Glutamatergic neuron (in vitro differentiated cells): Measurements from ENCODE around the gene GPNMB. TPM values are rescaled to one million over a fixed set of nuclear protein-coding genes. Genes with fewer than 3 reads are reported as not detected.

ENCODE experiments used
- DNase-seq: peaks from one replicate; pipeline ENCODE4 v3.0.0; 2022
- H3K27ac Mint-ChIP-seq: one replicate; pipeline ENCODE4 v1.8.0; 2020; ENCODE audit warnings: mild to moderate bottlenecking, mixed read lengths, inconsistent platforms; ENCODE audit not compliant: unreplicated experiment
- H3K27me3 Mint-ChIP-seq: one replicate; pipeline ENCODE4 v1.8.0; 2020; ENCODE audit warnings: mild to moderate bottlenecking, moderate library complexity, mixed read lengths, inconsistent platforms; ENCODE audit not compliant: unreplicated experiment
- H3K36me3 Mint-ChIP-seq: one replicate; pipeline ENCODE4 v1.8.0; 2020; ENCODE audit warnings: mild to moderate bottlenecking, mixed read lengths, inconsistent platforms; ENCODE audit not compliant: unreplicated experiment
- H3K4me1 Mint-ChIP-seq: one replicate; pipeline ENCODE4 v1.8.0; 2020; ENCODE audit warnings: mild to moderate bottlenecking, low read depth, mixed read lengths, inconsistent platforms; ENCODE audit not compliant: unreplicated experiment
- H3K4me3 Mint-ChIP-seq: one replicate; pipeline ENCODE4 v1.8.0; 2020; ENCODE audit warnings: mild to moderate bottlenecking, mixed read lengths, inconsistent platforms; ENCODE audit not compliant: unreplicated experiment
- H3K9me3 Mint-ChIP-seq: one replicate; pipeline ENCODE4 v1.8.0; 2020; ENCODE audit warnings: mild to moderate bottlenecking, moderate library complexity, mixed read lengths, inconsistent platforms; ENCODE audit not compliant: unreplicated experiment
- CTCF ChIP-seq: fragments of 200-600 bp; sonication (generic); IDR thresholded peaks from one replicate; pipeline ENCODE4 v1.5.0; 2021; ENCODE audit not compliant: partially characterized antibody, unreplicated experiment
- total RNA-seq: library from RNA; stranded (reverse); fragmentation: NEBNext Ultra II Directional; extraction: Animal tissue kit (Norgen Biotek cat#: 25700); gene quantifications from one replicate; pipeline ENCODE4 v1.2.1, GENCODE V29; 2021; ENCODE audit not compliant: unreplicated experiment

The GPNMB gene
- total RNA-seq, 1 donor from 2014 or later, result not detected

DNA sequence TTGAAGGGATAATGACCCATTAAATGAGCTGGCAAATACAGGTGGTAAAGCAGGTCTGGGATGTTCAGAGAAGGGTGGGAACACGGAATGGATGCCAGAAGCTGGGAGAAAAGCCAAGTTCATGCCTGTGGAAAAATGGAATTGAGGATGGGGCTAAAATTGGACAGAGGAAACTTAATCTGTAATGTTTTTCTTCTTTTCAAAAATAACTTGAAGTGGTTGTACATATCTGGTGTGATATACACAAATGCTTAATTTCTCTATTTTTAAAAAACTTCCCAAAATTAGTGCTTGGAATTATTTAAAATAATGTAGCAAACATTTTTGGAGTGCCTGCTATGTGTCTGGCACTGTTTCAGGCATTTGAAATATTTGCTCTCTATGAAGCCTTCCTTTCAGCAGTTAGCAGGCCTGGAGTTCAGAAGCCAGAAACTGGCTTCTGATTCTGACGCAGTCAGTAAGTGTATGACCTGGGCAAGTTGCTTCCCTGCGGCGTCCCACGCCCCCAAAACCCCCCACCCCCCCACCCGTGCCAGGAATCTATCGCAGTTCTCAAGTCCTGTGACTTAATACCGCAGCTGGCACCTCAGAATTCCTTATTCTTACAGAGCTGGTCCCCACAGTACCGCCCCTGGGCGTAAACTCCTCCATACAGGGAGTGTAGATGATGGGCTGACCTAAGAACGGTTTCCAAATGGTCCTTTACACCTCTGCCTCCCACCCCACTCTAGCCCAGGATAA is 51.7 kb downstream of the GPNMB start:
- no peak for DNase-seq
- peaks cover 7% of the 10 kb centered on the region for H3K4me1 Mint-ChIP-seq
- H3K27ac Mint-ChIP-seq, result peak overlapping the region; percentile 86
- H3K27me3 Mint-ChIP-seq, result peaks cover 6% of the 10 kb centered on the region
- peaks cover 6% of the 10 kb centered on the region for H3K9me3 Mint-ChIP-seq
- H3K36me3 Mint-ChIP-seq, result peaks cover 5% of the 10 kb centered on the region
- peak overlapping the region; percentile 92 for H3K4me3 Mint-ChIP-seq
- TF ChIP-seq CTCF, result no peak

DNA sequence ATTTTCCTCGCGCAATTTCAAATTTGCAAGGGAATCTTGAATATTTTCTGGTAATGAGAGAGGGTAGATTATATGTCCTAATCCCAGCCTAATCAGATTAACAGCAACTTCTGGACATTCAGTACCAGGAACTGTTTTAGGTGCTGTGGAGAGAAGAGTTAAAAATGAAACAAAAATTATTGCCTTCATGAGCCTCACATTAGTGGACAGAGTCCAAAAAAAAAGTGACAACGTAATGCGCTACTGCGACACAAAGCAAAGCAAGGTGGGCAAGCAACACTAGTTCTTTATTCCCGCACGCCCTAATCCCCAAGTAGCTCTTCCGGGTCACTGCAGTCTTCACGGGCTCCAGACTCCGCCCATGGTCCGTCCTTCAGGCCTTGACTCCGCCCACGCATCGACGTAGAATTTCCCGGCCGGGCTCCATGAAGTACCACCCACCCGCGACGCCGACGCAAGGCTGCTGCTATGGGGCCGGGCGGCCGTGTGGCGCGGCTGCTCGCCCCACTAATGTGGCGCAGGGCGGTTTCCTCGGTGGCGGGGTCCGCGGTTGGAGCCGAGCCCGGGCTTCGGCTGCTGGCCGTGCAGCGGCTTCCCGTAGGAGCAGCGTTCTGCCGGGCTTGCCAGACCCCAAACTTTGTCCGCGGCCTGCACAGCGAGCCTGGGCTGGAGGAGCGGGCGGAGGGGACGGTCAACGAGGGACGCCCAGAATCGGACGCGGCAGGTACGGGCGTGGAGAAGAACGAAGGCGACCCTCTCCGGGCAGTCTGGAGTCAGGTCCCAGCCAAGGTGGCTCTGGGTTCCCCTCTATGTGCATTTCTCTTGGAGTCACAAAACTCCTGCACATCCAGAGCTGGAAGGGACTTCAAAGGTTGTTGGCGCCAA is 52.6 kb downstream of the GPNMB start, which contains the start of gene MALSU1:
MALSU1 (plus strand) TSS at position 455 of the 885 bp plus-strand sequence; CDS start at position 469, 14 bp downstream.
- Mint-ChIP-seq H3K4me3 (peak within 1 kb of the TSS; percentile 92), H3K27ac (peak within 1 kb of the TSS; percentile 86), H3K27me3 (peaks cover 6% of the 10 kb centered on the region), H3K36me3 (peaks cover 5% of the 10 kb centered on the region), H3K9me3 (peaks cover 6% of the 10 kb centered on the region), H3K4me1 (peaks cover 7% of the 10 kb centered on the region)
- peak; percentile 97 for DNase-seq
- no peak for TF ChIP-seq CTCF

DNA sequence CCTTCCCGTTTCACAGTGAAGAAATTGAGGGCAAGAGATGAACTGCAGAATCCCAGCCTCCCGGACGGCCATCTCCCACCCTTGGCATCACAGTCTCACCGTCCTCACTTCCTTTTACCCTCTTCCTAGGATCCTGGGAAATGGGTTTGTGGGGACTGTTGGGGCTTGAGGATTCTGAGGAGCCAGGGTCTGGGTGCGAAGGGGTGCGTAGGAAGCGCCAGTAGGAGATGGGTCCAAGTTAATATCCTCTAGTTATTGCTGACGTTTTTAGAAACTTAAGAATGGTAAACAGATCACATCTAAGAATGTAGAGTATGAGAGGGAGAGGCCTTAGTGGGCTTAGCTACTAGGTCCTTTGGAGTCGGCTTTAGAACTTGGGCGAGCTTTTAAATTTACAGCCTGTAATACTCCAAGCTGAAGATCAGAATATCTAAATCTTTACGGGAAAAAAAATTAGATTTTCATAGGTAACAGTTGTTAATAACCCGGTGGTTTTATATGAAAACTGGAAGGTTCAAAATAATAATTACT is 53.3 kb downstream of the GPNMB start:
- Mint-ChIP-seq H3K27me3 (peaks cover 6% of the 10 kb centered on the region), H3K36me3 (peaks cover 5% of the 10 kb centered on the region), H3K9me3 (peaks cover 6% of the 10 kb centered on the region), H3K4me3 (peak overlapping the region; percentile 92), H3K27ac (peak overlapping the region; percentile 65), H3K4me1 (peaks cover 7% of the 10 kb centered on the region)
- no peak for DNase-seq
- TF ChIP-seq CTCF, result no peak

DNA sequence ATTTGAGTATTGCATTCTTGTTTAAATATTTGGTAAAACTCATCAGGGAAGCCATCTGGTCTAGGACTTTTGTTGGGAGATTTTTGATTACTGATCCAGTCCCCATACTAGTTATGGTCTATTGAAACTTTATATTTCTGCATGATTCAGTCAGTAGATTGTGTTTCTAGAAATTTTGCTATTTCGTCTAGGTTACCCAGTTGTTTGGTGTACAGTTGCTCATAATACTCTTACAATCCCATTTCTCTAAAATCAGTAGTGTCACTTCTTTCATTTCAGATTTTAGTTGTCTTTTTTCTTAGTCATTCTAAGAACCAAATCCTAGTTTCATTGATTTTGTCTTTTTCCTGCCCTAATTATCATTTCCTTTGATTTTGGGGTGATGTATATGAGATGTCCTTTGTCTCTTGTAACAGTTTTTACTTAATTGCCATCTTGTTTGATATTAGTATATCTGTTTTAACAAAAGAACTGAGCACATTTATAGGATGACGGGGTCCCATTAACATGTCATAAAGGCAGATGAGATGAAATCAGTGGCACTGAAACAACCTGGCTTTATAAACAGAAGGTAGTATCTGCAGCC is 60.5 kb downstream of the GPNMB start:
- TF ChIP-seq CTCF, result no peak
- Mint-ChIP-seq H3K27ac (no peak overlapping the region), H3K9me3 (peaks cover 1% of the 10 kb centered on the region), H3K36me3 (no peaks in the 10 kb centered on the region), H3K4me3 (no peak overlapping the region), H3K27me3 (no peaks in the 10 kb centered on the region), H3K4me1 (peaks cover 29% of the 10 kb centered on the region)
- no peak for DNase-seq
